ENCODE measurements around the gene B9D1. TPM values are rescaled to one million over a fixed set of nuclear protein-coding genes. Genes with fewer than 3 reads are reported as not detected.
"Not testable (repeated sequence)": the region's sequence is repeated elsewhere in the genome, so short reads cannot be mapped to it uniquely, and the experiment has no call there.

B9D1 gene
- total RNA-seq, 1 donor from 2014 or later, result 9.9 TPM

GRCh38 chr17:19357351-19357750 lies 5.2 kb downstream of the B9D1 start:
- H3K4me3 ChIP-seq, result no peak overlapping the region
- no peak for DNase-seq
- no peaks in the 10 kb centered on the region for H3K27me3 ChIP-seq
- intact Hi-C loops (cut with DNase I), result no loop called here
- no peak for TF ChIP-seq CTCF (IDR thresholded peaks at IDR 0.05)
- H3K9me3 ChIP-seq, result no peaks in the 10 kb centered on the region
- no peaks in the 10 kb centered on the region for H3K4me1 ChIP-seq
- no peak for ATAC-seq
- H3K27ac ChIP-seq, result no peak overlapping the region
- no peaks in the 10 kb centered on the region for H3K36me3 ChIP-seq

GRCh38 chr17:19354748-19355147 lies 7.8 kb downstream of the B9D1 start:
- intact Hi-C loops (cut with DNase I), result no loop called here
- H3K27me3 ChIP-seq, result no peaks in the 10 kb centered on the region
- no peak overlapping the region for H3K4me3 ChIP-seq

GRCh38 chr17:19353401-19353800 lies 9.1 kb downstream of the B9D1 start:
- H3K27me3 ChIP-seq; H3K36me3 ChIP-seq; DNase-seq; intact Hi-C loops (cut with DNase I); ATAC-seq; H3K4me1 ChIP-seq; H3K27ac ChIP-seq; H3K9me3 ChIP-seq; H3K4me3 ChIP-seq: not testable (repeated sequence)

More at GRCh38 chr17:19354748-19355147, 7.8 kb downstream of the B9D1 start:
- Histone ChIP-seq H3K9me3 (no peaks in the 10 kb centered on the region), H3K36me3 (no peaks in the 10 kb centered on the region), H3K27ac (no peak overlapping the region), H3K4me1 (no peaks in the 10 kb centered on the region)
- no peak for DNase-seq
- no peak for ATAC-seq
- no peak for TF ChIP-seq CTCF (IDR thresholded peaks at IDR 0.05)

GRCh38 chr17:19348806-19349205 lies 13.7 kb downstream of the B9D1 start:
- Histone ChIP-seq H3K27me3 (no peaks in the 10 kb centered on the region), H3K4me3 (no peak overlapping the region), H3K4me1 (no peaks in the 10 kb centered on the region), H3K9me3 (no peaks in the 10 kb centered on the region), H3K27ac (no peak overlapping the region), H3K36me3 (no peaks in the 10 kb centered on the region)
- ATAC-seq, result no peak
- peak; percentile 6 for DNase-seq
- no peak for TF ChIP-seq CTCF (IDR thresholded peaks at IDR 0.05)
- intact Hi-C loops (cut with DNase I), result no loop called here

GRCh38 chr17:19348081-19348650 lies 14.4 kb downstream of the B9D1 start:
- Histone ChIP-seq H3K9me3 (no peaks in the 10 kb centered on the region), H3K36me3 (no peaks in the 10 kb centered on the region), H3K27ac (no peak overlapping the region), H3K4me3 (no peak overlapping the region), H3K4me1 (no peaks in the 10 kb centered on the region), H3K27me3 (no peaks in the 10 kb centered on the region)
- ATAC-seq, result no peak
- intact Hi-C loops (cut with DNase I), result no loop called here
- no peak for DNase-seq
- TF ChIP-seq CTCF (IDR thresholded peaks at IDR 0.05), result no peak

- ATAC-seq (no peak), DNase-seq (peak; percentile 52)
- intact Hi-C loops (cut with DNase I), result no loop called here
- Histone ChIP-seq H3K4me3 (no peak overlapping the region), H3K27me3 (no peaks in the 10 kb centered on the region), H3K4me1 (peaks cover under 1% of the 10 kb centered on the region), H3K27ac (no peak overlapping the region), H3K36me3 (no peaks in the 10 kb centered on the region), H3K9me3 (no peaks in the 10 kb centered on the region)
- no peak for TF ChIP-seq CTCF (IDR thresholded peaks at IDR 0.05)
Measured at GRCh38 chr17:19347323-19348080, 15.0 kb downstream of the B9D1 start.

All from upper lobe of right lung (tissue), 1 donor.